GM20431 (cell line): ENCODE results near the gene SERPINB6.

ENCODE experiments used
- in situ Hi-C: fragments of 300-500 bp; cut with MseI, MboI; formaldehyde crosslinking; loops from one replicate; pipeline ENCODE4 v1.15.0; 2020; ENCODE audit warnings: low sequenced_read_pairs; ENCODE audit not compliant: unreplicated experiment

Gene SERPINB6

DNA sequence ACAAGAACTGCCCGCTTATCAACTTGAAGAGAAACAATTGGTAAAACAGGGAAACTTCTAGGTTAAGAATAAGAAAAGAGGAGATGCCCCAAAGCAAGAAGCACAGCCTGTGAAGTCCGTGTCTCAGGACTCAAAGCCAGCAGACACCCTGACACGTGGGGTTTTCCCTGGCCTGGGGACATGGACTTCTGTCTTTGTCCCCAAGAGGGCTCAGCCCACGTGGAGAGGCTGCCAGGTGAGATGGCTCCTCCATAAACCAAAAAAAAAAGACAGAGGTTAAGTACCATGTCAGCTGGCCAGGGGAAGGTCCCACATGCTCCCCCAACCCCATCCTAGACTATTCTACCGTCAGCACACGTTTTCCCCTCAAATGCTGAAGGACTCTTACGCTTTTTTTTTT, 9.9 kb downstream of the SERPINB6 start:
- in situ Hi-C loops, result no loop called here

DNA sequence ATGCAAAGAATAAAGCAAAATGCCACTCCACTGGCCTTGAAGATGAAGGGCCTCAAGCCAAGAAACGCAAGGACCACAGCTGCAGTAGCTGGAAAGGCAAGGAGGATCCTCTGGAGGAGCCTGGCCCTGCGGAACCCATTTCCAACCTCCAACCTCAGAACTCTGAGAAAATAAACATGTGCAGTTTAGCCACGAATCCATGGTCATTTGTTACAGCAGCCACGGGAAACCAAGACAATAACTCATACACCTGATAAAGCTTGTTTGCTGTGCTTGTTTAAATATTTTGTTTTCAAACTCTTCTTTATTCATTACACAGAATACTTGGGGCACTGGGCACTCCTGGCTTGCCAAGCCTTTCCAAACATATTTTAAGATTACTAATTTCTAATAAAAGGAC, 10.4 kb downstream of the SERPINB6 start:
- in situ Hi-C loops, result no loop called here

DNA sequence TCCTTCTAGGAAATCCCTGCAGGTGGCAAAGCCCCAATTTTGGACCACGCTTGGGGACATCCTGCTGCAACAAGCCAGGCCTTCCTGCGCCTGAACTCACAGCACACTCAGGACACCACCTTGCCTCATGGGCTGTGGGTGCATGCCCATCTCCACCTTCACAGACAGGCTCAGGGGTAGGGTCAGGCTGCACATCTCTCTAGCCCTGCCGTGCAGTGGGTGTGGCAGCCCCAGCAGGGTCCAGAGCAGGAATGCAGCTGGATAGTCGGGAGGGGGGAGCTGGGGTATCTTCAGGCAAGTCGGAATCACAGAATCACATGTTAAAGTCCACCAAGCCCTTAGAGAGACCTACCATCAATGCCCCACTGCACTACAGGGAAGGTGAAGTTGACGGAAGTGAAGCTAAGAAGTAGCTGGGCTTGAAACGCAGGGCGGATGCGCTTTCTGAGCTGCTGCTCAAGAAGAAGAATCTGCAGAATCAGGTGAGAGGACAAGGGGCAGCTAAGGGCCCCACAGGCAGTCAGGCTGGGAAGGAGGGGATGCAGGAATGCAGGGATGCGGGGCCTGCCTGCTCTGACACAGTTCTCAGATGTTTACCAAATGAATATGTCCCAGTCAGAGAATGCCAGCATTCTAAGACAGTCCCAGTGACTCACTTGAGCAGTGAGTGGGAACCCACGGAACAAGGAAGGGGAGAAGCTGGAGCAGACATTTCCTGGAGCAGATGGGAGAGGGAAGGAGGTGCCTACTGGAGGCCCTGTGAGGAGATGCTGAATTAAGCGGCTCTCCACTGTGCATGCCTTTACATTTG, 11.3 kb downstream of the SERPINB6 start:
- in situ Hi-C loops, result no loop called here

DNA sequence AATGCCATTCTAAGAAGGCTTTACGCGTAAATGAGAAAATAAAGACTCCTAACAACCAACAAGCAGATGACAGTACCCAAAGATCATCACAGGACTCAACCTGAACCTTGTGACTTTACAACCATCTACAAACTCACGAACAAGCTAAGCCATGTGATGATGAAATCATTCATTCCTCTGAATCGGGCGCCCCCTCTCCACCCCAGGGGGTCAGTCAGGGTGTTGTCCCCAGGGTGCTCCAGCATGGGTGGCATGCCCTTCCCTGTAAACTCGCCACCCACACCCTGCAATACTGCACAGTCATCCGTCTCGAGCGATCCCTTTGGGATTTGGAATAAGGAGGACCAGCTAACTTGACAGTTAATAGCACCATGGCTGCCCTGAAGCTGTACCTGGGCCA, 12.6 kb downstream of the SERPINB6 start:
- in situ Hi-C loops, result no loop called here

DNA sequence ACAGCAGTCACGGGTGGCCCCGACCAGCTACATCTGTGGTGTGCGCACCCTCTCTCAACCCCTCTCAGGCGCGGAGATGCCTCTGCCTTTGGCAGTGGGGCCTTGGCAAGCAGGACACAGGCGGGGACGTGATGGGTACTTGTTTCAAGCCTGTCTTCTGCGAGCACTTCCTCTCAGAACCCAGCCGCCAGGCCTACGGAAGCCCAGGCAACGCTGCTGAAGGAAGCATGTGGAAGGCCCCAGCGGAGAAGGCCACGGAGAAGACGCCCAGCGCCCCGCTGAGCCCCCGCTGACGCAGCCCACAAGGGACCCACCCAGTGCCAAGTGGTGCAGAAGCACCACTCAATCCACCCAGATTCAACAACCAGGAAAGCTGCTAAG, 13.0 kb downstream of the SERPINB6 start:
- in situ Hi-C loops, result no loop called here

DNA sequence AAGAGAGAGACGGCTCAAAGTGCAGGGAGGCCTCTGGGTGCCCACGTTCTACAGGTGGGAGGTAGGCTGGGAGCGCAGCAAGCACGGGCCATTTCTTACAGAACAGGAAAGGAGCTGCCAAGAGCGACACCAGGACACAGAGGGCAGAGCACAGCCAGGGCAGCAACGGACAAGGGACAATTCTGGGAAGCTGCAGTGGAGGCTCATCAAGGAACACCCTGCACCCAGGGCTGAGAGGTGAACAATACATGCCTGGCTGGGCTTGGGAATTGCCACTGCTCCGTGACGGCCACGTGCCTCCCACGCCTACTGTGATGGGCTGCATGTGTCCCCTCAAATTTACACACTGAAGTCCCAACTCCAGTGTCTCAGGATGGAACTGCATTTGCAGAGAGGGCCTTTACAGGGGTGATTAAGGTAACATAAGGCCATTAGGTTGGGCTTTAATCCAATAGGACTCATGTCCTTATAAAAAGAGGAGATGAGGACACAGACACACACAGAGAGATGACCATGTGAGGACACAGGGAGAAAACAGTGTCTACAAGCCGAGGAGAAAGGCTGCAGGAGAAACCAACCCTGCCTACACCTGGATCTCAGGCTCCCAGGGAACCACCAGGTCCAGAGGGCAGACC, 13.6 kb downstream of the SERPINB6 start:
- in situ Hi-C loops, result no loop called here

DNA sequence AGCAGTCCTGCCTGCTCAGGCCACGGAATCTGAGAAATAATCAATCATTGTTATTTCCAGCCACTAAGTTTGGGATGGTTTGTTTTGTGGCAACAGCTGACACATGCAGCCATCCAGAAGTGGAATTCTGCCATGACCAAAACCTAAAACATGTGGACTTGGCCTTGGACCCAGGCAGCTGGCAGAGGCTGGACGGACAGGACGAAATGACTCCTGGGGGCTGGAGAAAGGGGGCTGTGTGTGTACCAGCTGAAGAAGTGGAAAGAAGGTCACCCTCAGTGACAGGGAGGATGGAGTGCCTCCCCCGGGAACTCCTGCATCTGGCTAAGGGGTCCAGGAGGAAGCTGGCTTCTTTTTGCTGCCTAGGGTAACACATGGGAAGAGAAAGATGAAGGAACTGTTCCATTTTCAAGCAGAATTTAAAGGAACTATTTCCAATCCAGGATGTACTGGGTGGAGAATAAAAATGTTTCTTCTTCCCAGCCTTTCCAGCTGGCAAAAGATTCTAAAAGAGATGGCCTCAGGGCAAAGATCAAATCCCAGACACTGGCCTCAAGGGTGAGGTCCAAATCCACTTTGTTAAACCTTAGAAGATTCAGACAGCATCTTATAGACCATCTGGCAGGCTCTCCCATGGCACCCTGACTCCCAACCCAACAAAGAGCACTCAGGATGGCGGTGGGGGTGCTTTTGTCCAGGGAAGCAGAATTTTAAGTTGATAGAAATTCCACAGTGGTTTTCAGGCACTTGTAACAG, 14.3 kb downstream of the SERPINB6 start:
- in situ Hi-C loops, result no loop called here

DNA sequence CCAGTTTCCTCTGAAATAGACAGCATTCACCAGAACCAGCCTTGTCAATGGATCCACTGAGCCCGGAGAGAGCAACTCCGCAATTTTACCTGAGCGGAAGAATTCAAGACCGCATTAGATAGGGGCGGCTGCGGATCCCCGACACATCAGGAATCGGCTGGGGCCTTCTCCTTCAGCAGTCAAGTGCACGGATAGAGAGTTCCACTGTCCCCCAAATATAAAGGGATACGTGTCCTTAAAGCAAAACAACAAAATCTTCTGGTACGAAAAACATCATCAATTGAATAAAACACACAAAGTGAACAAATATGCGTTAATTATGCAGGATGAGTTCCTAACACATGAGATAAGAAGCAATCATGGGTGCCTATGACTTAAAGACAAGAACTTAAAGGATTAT, 18.3 kb downstream of the SERPINB6 start:
- in situ Hi-C loops, result no loop called here

DNA sequence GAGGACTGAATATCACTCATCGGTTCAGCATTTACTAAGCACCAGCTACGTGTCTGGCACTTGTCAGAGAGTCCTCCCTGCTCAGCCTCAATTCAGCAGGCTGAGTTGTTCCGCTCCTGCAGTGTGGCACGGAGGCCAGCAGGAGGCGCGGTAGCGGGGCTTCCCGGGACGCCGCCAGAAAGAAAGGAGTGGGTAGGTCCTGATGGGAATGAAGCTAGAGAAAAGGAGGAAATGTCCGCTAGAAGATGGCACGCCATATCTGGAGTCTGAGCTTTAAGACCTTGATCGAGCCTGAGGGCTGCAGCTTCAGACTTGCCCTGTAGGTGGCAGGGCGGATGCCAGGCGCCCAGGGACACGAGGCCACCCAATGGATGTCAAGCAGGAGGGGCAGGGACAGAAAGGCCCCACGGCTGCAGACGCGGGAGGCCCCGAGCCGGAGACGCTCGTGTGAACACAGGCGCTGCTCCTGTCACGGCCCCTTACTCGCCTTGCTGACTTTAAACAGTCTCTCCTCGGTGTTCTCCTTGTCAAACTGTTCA, 18.7 kb downstream of the SERPINB6 start:
- in situ Hi-C loops, result no loop called here

DNA sequence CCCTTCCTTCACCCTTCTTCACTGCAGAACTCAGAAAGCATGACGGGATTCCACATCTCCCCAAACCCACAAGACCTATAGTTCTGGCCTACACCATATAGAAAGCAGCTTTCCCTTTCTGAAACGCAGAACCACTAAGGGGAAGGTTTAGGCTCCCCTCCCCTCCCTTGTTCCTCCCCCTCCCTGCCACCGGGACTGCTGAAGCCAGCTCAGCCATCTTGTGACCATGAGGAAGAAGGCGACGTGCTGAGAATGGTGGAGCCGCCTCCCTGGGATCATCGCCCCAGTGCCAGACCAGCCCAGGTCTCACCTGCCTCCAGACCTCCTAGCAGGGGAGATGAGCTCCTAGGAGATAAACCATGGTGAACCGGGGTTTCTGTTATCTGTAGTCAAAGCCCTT, 19.6 kb downstream of the SERPINB6 start:
- in situ Hi-C loops, result no loop called here

DNA sequence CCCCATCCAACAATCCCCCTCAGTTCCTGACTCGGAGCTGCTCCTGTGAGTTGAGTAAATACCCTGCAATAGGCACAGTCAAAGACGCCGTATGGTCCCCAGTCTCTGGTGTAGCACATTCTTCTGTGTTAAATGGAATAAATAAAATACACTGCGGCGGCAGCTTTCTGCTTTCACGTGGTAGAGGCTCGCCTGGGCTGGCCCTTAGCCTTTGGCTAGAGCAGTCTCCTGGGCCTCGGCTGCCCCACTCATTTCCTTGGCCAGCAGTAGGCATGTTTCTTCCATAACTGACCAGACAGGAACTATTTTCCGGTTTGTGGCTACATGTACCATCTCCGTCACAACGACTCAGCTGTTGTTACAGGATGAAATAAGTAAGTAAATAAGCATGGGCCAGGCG, 20.7 kb downstream of the SERPINB6 start:
- in situ Hi-C loops, result no loop called here

DNA sequence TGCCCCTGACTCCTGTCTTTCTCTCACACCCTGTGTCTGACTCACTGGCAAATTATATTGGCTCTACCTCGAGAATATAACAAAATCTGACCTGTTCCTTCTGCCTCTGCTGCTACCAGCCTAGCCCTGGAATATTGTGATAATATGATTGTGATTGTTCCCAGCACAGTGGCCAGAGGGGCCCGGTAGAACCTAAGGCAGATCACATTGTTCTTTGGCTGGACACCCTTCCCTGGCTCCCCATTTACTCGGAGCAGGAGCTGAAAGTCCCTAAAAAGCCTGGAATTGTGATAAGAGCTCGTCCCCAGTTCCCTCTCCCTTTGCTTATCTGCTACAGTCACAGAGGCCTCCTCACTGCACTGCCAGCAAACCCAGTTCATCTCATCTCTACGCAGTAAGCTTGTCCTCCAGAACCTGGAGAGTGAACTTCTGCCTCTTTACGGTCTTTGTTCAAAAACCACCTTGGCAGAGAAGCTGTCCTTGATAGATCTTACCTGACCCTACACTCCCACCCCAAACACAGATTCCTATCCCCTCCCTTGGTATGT, 21.8 kb downstream of the SERPINB6 start:
- in situ Hi-C loops, result no loop called here

DNA sequence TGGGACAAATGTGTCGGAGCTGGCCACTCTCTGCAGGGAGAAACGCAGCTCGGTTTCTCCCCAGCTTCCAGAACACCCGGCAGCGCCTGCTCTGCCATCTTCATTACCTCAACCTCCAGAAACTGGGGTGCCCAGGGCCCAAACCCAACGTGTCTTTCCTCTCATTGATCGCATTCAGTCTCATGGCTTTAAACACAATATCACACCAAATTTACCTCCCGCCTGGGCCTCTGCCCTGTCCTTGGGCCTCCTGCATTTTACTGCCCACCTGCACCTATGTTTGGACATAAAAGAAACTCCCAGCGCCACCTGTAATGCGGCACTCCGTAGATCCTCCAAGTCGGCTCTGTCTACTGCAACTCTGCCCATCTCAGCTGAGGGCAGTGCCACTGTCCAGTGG, 22.2 kb downstream of the SERPINB6 start:
- in situ Hi-C loops, result no loop called here

DNA sequence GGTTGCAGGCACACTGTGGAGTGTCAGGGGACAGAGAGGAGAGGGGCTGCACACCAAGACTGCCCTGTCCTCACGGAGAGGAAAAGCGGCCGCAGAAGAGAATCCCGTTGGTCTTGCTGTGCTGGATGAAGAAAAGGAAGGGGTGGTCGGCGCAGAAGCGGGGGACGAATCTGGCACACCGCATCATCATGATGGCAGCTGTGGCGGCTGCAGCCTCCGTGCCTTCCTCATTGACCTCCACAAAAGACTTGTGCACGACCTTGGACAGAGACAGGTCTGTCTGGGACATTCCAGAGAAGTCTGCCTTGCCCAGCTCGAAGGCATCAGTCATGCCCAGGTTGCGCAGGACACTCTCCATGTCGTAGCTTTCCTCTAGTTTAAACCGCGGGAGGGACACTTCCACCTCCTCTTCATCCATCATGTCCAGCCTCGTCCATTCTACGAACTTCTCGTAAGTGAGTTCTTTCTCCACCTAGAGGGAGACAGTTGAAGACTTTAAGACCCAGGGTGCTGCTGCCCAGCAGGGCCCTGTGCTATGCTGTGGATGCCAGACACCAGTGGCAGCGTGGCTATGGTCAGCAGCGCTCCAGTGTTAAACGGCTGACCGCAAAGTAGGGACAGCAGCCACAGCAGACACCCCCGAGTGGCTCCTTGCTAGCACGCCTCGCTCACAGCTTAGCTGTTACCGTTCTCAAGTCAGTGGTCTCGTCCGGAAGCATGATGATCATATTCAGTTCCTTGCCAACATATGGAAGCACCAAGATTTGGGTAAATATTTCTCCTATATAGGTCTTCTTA, 22.9 kb downstream of the SERPINB6 start:
- in situ Hi-C loops, result no loop called here

DNA sequence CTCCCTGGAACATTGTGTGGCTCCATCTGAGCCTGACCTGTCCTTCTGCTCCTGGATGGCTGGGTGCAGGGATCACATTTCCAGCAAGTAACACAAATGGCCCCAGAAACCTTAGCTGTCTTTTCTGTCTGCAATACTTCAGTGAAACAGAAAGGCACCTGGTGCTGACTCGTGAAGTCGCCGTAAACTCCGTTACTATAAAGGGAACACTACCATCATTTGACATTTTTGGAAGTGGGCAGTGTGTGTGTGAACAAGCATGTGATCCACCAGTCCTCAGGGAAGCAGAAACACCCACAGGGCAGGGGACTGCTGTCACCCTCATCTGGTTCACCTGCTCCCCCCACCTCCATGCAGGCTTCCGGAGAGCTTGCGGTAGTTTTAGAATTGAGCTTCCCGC, 23.9 kb downstream of the SERPINB6 start:
- in situ Hi-C loops, result no loop called here

DNA sequence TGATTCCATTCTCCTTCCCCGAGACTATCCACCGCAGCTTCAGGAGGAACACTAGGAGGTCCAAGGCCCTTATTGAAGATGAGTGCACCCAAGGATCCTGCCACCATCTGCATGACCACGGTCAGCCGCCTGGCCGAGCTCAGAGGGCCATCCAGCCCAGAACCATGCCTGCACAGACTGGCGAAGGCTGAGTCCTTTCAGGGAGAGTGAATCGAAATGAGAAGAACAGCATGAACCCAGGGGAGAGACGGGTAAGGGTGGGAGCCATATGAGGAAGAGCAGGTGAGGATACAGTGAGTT, 26.3 kb downstream of the SERPINB6 start:
- in situ Hi-C loops, result no loop called here

DNA sequence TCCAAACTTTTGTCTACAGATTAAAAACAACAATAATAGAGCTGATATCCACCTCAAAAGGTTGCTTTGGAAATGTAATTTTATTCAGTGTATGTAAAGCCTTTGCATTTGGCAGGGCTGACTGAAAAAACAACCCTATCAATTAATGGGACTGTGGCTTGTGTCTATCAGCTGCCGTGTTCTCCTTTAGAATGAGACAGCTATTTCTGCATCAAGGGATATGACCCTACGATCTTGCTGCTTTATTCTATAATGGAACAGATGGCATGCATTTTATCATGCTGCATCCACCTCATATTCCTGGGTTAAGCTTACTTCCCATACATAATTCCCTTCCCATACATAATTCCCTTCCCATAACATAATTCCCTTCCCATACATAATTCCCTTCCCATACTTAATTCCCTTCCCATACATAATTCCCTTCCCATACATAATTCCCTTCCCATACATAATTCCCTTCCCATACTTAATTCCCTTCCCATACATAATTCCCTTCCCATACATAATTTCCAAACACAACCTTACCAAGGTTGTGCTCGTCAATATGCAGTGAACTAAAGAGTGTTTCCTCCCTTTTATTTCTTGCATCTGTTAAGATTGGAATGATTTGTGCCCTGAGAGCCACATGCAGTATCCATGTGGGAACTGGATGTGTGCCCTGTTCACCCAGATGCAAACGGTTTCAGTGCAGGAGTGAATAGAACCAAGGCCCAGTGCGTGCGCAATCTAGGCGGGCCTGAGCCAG, 26.8 kb downstream of the SERPINB6 start:
- in situ Hi-C loops, result no loop called here

DNA sequence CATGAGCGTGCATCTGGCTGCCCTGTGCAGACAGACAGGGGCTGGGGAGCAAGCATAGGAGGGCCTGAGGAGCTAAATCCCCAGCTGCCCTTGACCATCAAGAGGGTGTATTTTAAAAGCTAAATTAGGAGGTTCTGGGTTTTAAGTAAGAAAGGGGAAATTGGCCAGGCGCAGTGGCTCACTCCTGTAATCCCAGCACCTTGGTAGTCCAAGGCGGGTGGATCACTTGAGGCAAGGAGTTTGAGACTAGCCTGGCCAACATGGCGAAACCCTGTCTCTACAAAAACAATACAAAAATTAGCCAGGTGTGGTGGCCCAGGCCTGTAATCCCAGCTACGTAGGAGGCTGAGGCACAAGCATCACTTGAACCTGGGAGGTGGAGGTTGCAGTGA, 27.8 kb downstream of the SERPINB6 start:
- in situ Hi-C loops, result no loop called here

DNA sequence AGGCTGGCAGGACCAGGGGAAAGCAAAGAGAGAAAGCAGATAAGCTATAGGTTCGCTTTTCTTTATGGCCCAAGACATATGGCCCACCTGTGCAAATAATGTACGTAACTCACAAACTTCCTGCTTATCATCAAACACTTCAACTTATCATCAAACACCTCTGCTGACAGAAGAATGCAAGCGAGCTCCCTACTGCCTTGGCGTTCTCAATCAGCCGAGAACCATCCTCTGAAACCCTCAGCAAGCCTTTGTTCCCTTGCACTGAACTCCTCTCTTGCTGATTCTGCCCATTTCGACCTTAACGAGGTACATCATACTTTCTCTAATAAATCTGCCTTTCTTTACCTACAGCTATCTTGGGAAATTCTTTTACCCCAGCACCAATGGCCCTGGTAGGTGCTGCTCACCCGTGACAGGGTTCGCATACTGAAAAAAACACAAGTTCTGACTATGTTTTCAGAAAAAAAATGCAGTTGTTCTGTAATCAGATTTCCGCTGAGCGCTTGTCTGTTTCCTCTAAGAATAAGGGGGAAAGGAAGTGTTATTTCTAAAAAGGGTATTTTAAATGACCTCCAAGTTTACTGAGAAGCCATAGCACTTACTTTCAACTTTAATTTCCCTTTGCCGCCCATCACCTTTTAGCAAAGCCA, 28.3 kb downstream of the SERPINB6 start:
- in situ Hi-C loops, result no loop called here
